HG02938 (cell line): ENCODE results near the gene ADIPOR1.
"Not testable (repeated sequence)": the region's sequence is repeated elsewhere in the genome, so short reads cannot be mapped to it uniquely, and the experiment has no call there.

ENCODE experiments used
- ATAC-seq: cut with Tn5 transposase; IDR thresholded peaks from one replicate; pipeline ENCODE4 v1.9.1; 2021; ENCODE audit warnings: mild to moderate bottlenecking, moderate library complexity; ENCODE audit not compliant: unreplicated experiment

Gene ADIPOR1

DNA sequence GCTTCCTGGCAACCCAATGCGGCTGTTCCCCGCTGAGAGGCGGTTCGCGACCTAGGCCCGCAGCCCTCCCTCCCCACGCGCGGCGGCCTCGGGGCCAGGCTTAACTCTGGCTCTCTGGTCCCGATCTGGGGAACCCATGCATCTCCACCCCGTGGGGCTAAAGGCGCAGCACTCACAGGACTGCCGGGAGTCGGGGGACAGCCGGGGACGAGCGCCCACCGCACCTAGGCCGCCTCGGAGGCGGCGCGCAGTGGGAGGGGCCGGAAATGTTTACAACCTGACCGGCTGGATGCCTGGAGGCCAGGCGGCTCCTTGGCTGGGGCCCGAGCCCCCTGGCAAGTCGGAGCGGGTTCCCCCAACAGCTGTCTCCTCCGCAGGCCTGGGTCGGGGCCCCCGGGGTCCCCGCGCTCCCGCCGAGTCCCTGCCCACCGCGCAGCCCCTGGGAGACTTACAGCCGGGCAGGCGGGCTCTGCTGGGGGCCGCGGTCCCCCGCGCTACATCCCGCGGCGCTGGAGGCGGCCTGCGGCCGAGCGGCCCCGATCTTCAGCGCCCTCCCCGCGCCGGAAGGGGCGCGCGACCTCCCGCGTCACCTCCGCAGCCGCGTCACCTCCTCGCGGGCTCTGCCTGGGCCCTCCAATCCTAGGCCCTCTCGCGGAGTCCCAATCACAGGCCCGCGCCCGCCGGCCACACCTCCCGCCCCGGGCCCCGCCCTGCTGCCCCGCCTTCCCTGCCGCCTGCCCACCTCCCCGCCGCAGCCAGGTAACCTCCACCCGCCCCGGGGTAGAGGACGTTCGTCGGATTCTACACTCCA lies at the start of gene ADIPOR1:
Gene ADIPOR1, minus strand, starts transcription at position 580 of the 811 bp plus-strand sequence. CDS start 7,242 bp downstream, outside the sequence.
- ATAC-seq, result peak; percentile 94

DNA sequence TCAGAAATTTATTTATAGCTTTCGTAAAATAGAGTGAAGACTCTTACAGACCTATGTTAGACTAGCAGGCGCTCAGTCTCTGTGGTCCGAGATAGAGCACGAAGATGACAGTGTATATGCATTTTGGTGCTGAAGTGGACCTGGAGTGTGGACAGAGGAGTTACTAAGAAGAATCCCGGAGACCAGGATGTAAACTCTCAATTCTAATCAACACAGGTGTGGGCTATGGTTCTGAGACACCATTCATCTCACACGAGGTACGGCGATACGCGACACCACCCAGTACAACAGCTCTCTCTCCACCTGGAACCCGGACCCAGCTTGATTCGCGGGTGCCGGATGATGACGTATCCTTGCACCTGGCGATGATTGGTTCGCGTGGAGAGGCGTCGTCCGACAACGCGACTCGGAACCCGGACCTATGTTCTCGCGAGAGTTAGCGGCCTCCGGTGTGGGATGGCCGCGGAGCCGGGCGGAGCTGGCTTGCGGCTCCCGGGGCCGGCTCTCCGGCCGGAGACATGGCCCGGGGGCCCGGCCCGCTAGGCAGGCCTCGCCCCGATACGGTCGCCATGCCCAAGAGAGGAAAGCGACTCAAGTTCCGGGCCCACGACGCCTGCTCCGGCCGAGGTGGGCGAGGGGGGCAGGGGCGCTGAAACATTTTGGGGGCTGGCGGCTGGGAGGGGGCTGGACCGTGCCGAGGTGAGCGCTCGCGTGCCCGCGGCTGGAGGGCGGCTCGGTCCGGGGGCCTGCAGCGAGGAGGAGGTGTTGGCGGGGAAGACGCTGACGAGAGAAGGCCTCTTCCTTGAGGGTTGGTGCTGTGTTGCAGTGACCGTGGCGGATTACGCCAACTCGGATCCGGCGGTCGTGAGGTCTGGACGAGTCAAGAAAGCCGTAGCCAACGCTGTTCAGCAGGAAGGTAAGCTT lies 49.1 kb upstream of the ADIPOR1 start, which contains the start of gene TMEM183A:
Gene TMEM183A, plus strand, starts transcription at position 427 of the 924 bp plus-strand sequence. Its CDS starts 92 bp downstream, at position 519.
- peak; percentile 90 for ATAC-seq

GRCh38 chr1:203005395-203006142 lies 47.5 kb upstream of the ADIPOR1 start:
- ATAC-seq, result not testable (repeated sequence)

GRCh38 chr1:203002951-203003350 lies 44.8 kb upstream of the ADIPOR1 start:
- no peak for ATAC-seq

DNA sequence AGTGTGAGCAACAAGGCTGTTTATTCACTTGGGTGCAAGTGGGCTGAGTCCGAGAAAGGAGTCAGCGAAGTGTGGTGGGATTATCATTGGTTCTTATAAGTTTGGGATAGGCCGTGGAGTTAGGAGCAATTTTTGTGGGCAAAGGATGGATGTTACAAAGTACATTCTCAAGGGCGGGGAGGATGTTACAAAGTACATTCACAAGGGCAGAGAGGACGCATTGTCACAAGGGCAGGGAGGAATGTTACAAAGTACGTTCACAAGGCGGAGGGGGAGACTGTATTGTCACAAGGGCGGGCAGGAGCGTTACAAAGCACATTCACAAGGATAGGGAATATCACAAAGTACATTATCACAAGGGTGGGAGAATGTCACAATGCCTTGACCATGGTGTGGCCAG lies 43.9 kb upstream of the ADIPOR1 start:
- no peak for ATAC-seq

GRCh38 chr1:203000217-203000944 lies 42.3 kb upstream of the ADIPOR1 start:
- no peak for ATAC-seq

- ATAC-seq, result no peak
These were observed 41.0 kb upstream of the ADIPOR1 start for GRCh38 chr1:202998836-202999750.

- ATAC-seq, result no peak
These were observed 36.6 kb upstream of the ADIPOR1 start for GRCh38 chr1:202994756-202995155.

- ATAC-seq, result no peak
These were observed 33.0 kb upstream of the ADIPOR1 start for GRCh38 chr1:202991112-202991511.

DNA sequence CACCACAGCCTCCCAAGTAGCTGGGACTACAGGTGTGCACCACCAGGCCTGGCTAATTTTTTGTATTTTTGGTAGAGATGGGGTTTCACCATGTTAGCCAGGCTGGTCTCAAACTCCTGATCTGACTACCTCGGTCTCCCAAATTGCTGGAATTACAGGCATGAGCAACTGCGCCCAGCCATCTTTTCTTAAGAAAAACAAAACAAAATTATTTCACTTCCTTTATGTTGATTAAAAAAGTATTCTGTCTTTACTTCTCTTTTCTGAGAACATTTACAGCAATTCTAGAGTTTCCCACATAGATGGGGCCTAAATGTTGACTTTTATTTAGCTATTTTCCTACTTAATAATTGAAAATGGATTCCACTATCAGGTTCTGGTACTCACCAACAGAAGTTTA lies 31.8 kb upstream of the ADIPOR1 start:
- ATAC-seq, result no peak

GRCh38 chr1:202987922-202988583 lies 29.9 kb upstream of the ADIPOR1 start:
- no peak for ATAC-seq

DNA sequence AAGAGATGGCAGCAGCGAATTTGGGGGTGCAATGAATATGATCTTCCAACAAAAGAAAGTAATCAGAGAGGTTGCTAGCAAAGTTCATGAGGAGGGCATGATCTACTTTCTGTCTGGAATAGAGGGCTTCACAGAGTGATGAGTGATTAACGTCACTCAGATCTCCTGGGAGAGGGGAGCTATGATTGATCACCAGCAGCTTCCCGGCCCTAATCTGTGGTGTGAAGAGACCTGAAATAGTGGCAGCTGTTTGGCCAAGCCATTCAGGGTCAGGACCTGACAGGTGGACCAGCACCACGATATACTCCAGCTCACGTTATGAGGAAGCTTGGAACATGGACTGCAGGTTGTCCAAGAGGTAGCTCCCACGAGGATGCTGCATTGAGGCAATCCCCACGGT lies 29.1 kb upstream of the ADIPOR1 start:
- ATAC-seq, result no peak

DNA sequence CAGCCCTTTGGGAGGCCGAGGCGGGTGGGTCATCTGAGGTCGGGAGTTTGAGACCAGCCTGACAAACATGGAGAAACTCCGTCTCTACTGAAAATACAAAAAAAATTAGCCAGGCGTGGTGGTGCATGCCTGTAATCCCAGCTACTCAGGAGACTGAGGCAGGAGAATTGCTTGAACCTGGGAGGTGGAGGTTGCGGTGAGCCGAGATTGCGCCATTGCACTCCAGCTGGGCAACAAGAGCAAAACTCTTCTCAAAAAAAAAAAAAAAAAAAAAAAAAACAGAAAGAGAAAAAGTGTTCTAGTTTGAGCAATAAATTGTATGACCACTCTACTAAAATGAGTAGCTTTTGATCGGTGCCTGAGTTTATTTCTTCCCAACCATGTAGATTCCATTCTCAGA lies 28.0 kb upstream of the ADIPOR1 start:
- ATAC-seq, result not testable (repeated sequence)

DNA sequence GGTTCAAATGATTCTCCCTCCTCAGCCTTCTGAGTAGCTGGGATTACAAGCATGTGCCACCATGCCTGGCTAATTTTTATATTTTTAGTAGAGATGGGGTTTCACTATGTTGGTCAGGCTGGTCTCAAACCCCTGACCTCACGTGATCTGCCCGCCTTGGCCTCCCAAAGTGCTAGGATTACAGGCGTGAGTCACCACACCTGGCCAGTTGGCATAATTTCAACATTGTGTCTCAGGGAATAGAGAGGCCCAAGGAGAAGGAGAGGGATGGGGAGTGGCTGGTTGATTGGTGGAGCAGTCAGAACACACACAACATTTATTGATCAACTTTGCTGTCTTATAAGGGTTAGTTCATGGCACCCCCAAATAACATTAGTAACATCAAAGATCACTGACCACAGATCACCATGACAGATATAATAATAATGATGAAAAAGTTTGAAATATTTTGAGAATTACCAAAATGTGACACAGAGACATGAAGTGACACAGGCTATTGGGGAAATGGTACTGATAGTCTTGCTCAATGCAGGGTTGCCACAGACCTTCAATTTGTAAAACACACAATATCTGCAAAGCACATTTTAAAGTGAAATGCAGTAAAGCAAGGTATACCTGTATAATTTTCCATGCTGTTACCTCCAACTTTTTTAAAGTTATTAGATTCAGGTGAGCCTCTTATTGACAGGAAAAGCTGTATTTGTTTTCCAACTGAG lies 24.8 kb upstream of the ADIPOR1 start:
- ATAC-seq, result no peak

- no peak for ATAC-seq
These were observed 23.8 kb upstream of the ADIPOR1 start for GRCh38 chr1:202981939-202982338.

GRCh38 chr1:202979459-202979858 lies 21.3 kb upstream of the ADIPOR1 start:
- no peak for ATAC-seq

GRCh38 chr1:202976633-202977032 lies 18.5 kb upstream of the ADIPOR1 start:
- ATAC-seq, result no peak

DNA sequence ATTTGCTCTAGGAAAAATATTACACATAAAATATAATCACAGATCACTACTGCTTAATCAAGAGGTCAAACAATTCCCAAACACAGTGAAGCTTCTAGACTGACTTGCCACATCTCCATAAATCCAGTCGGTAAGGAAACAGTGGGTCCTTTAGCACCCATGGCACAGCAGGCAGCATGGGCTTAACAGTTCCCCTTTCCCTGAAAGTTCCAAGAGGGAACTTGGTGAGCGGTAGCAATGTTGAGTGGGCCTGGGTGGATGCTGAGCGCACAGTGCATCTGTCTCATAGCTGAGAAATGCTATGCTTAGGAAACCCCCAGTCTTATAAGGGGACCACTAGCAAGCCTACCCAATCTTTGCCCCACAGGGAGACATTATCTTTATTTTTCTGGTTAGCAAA lies 16.7 kb upstream of the ADIPOR1 start:
- no peak for ATAC-seq
